ENCODE measurements around the gene CX3CL1. TPM values are rescaled to one million over a fixed set of nuclear protein-coding genes. Genes with fewer than 3 reads are reported as not detected.

Gene CX3CL1
- total and polyA plus RNA-seq, 12 donors: 1.9 to 14.1 (median 6.5) TPM

DNA sequence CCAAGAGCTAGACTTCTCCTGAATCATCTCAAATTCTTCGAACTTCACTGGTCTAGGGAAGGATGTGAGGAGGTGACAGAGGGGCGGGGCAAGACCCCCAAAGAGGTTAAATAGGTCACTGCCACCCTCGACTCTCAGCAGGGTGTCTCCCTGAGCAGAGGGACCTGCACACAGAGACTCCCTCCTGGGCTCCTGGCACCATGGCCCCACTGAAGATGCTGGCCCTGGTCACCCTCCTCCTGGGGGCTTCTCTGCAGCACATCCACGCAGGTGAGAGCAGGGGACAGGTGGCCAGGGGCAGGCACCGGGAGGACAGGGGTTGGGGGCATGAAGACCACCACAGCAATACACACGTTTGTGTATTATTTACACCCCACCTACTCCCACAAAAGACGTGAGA lies 41.4 kb downstream of the CX3CL1 start:
- 56 to 60% (median 59%) methylated on average over 7 of the region's 7 CpGs for WGBS, 4 donors
- Histone ChIP-seq H3K27me3 (no peaks in the 10 kb centered on the region), H3K36me3 (replicated peaks in 1 of 2) (no peaks in the 10 kb centered on the region), H3K4me3 (no peak overlapping the region), H3K4me1 (replicated peaks in 1 of 2) (peaks cover 0 to 16% of the 10 kb centered on the region in 2 donors), H3K27ac (no peak overlapping the region), H3K9me3 (replicated peaks in 1 of 3) (no peaks in the 10 kb centered on the region)
- DNase-seq: no peak
- TF ChIP-seq POLR2A (IDR thresholded peaks at IDR 0.05) (no peak), CTCF (IDR thresholded peaks at IDR 0.05) (no peak)
- intact Hi-C loops (cut with DNase I): loop anchor here (2.0 to 10.0 kb wide), 2 partner anchors 109 to 309 kb away; no protein-coding TSS in a partner anchor

DNA sequence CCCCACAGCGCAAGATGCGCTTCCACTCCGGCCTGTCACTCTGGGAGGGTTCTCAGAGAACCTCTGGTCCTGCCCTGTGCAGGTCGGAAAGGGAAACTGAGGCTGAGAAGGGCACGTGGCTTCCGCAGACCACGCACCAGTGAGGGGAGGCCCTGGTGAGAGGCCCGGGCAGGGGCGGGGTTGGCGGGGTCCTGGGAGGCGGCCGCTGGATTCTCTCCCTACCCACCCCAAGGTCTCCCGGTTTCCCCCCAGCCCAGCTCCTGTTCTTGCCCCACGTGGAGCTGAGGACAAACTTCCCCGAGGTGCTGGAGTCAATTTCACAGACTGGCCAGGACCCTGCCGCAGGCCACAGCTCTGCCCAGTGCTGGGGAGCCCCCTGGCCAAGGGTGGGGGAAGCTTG lies 43.8 kb downstream of the CX3CL1 start:
- Histone ChIP-seq H3K27ac (no peak overlapping the region), H3K27me3 (no peaks in the 10 kb centered on the region), H3K36me3 (replicated peaks in 1 of 2) (no peaks in the 10 kb centered on the region), H3K4me3 (no peak overlapping the region), H3K9me3 (replicated peaks in 1 of 3) (no peaks in the 10 kb centered on the region), H3K4me1 (replicated peaks in 1 of 2) (peaks cover 0 to 21% of the 10 kb centered on the region in 2 donors)
- DNase-seq: no peak
- 55 to 80% (median 75%) methylated on average over 4 to 16 of the region's 16 CpGs for WGBS, 4 donors
- intact Hi-C loops (cut with DNase I): loop anchor here (5.0 to 10.0 kb wide), 2 partner anchors 101 to 311 kb away; no protein-coding TSS in a partner anchor
- TF ChIP-seq POLR2A (IDR thresholded peaks at IDR 0.05) (no peak), CTCF (IDR thresholded peaks at IDR 0.05) (no peak)

DNA sequence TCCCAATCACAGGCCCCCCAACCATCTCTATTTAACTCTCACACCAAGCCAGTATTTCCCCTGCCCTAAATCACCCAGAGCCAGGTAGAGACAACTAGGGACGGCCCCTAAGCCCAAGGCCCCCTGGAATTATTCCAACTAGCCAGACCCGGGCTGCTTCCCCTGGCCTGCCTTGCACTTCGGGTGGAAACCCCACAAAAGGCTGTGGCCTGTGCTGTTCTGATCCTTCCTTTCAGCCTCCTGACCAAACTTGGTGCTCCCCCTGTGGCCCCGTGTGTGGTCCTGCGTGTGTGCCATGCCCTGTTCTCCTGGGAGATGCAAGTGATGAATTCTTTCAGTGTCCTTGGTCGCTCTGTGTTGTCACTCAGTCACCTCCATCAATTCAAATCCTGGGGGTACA lies 47.2 kb downstream of the CX3CL1 start:
- 66 to 72% (median 70%) methylated on average over 6 of the region's 6 CpGs for WGBS, 4 donors
- Histone ChIP-seq H3K36me3 (replicated peaks in 1 of 2) (no peaks in the 10 kb centered on the region), H3K9me3 (replicated peaks in 1 of 3) (no peaks in the 10 kb centered on the region), H3K4me1 (replicated peaks in 1 of 2) (peaks cover 0 to 22% of the 10 kb centered on the region in 2 donors), H3K4me3 (no peak overlapping the region), H3K27ac (peak overlapping the region in 2 of 5 donors; percentile 9 to 34), H3K27me3 (no peaks in the 10 kb centered on the region)
- intact Hi-C loops (cut with DNase I): loop anchor here (2.0 to 10.0 kb wide), 4 partner anchors 98 to 315 kb away; no protein-coding TSS in a partner anchor
- no peak for DNase-seq
- no peak for TF ChIP-seq POLR2A (IDR thresholded peaks at IDR 0.05)
- TF ChIP-seq CTCF (IDR thresholded peaks at IDR 0.05): no peak

GRCh38 chr16:57422026-57422944 lies 50.0 kb downstream of the CX3CL1 start:
- 32 to 43% (median 38%) methylated on average over 10 of the region's 10 CpGs for WGBS, 4 donors
- peak in 4 of 7 donors; percentile 25 to 52 (median 45) for DNase-seq
- Histone ChIP-seq H3K4me1 (replicated peaks in 1 of 2) (peaks cover 8 to 25% of the 10 kb centered on the region in 2 donors), H3K36me3 (replicated peaks in 1 of 2) (peaks cover 0 to 4% of the 10 kb centered on the region in 2 donors), H3K9me3 (replicated peaks in 1 of 3) (no peaks in the 10 kb centered on the region), H3K27me3 (no peaks in the 10 kb centered on the region), H3K4me3 (no peak overlapping the region), H3K27ac (no peak overlapping the region)
- peak; percentile 5 to 59 (median 49) for TF ChIP-seq CTCF (IDR thresholded peaks at IDR 0.05)
- no peak for TF ChIP-seq POLR2A (IDR thresholded peaks at IDR 0.05)
- intact Hi-C loops (cut with DNase I): no loop called here
